HepG2 (cell line): ENCODE data around the gene ASCL3. TPM values are rescaled to one million over a fixed set of nuclear protein-coding genes. Genes with fewer than 3 reads are reported as not detected.

Experiments used
- ATAC-seq: fragments of 200-7000 bp; cut with Tn5 transposase; 3 replicates; pipeline ENCODE4 v1.9.1; 2020; ENCODE audit warnings: mild to moderate bottlenecking, moderate library complexity
- BruUV-seq: library from RNA; stranded (reverse); fragments of 400-500 nt; replicated peaks from 2 replicates; lab custom pipeline; 2021; lab: Mats Ljungman, UMichigan
- CTCF ChIA-PET: fragments of 300-600 bp; formaldehyde crosslinking; extraction: SDS; loops from one replicate; lab custom pipeline; 2021; ENCODE audit warnings: low total read pairs, inconsistent platforms, low intra/inter-chr PET ratio; lab: Yijun Ruan, JAX
- POLR2A ChIA-PET: fragments of 350-600 bp; sonication (Branson Sonifier 250); formaldehyde crosslinking; loops from one replicate; lab custom pipeline; 2020; ENCODE audit warnings: antibody characterized with exemption, inconsistent platforms; lab: Yijun Ruan, JAX
- DNase-seq: peaks from one replicate; pipeline ENCODE4 v3.0.0-alpha.2; 2015; ENCODE audit warnings: low spot score
- FAIRE-seq: peaks from 3 replicates; lab custom pipeline; 2011; peaks lifted over from hg19 to GRCh38; lab: Jason Lieb, UNC
- H2AFZ ChIP-seq: one replicate; pipeline ENCODE4 v1.6.1; 2011; ENCODE audit warnings: low read length, inconsistent platforms
- H3K27ac ChIP-seq: fragments of 300-600 bp; 3 replicates; pipeline ENCODE4 v1.8.0; 2011; ENCODE audit warnings: mixed run types, mild to moderate bottlenecking, mixed read lengths, low read length, inconsistent platforms; ENCODE audit not compliant: insufficient read depth; ENCODE audit errors: extremely low read length
- H3K27me3 ChIP-seq, 2 experiments: fragments of 200-600 bp in 1 of 2; 2 replicates in 1 of 2; 3 replicates in 1 of 2; pipeline versions ENCODE4 v1.6.0 to v1.8.0; 2011; ENCODE audit warnings: low read length in 2 of 2, mild to moderate bottlenecking in 2 of 2, moderate library complexity in 2 of 2, inconsistent platforms in 1 of 2; ENCODE audit not compliant: insufficient read depth in 2 of 2, control insufficient read depth in 1 of 2
- H3K36me3 ChIP-seq, 2 experiments: fragments of 200-600 bp in 1 of 2; replicated peaks in 1 of 2; 2 replicates in 1 of 2; 3 replicates in 1 of 2; pipeline versions ENCODE4 v1.5.1 to v1.8.0; 2011; ENCODE audit warnings: low read length in 2 of 2, inconsistent platforms in 1 of 2; ENCODE audit not compliant: insufficient read depth in 2 of 2, control insufficient read depth in 1 of 2
- H3K4me1 ChIP-seq: 2 replicates; pipeline ENCODE4 v1.5.1; 2012; ENCODE audit warnings: low read length, inconsistent platforms; ENCODE audit not compliant: insufficient read depth
- H3K4me2 ChIP-seq: 2 replicates; pipeline ENCODE4 v1.6.0; 2011; ENCODE audit warnings: low read depth, low read length, inconsistent platforms
- H3K4me3 ChIP-seq, 3 experiments: fragments of 200-600 bp in 1 of 3; sonication (generic), shearing (Covaris generic) in 1 of 3; replicated peaks in 1 of 3; 2 replicates each; pipeline ENCODE4 v1.5.1; 2011 to 2016; ENCODE audit warnings: low read length in 3 of 3, inconsistent platforms in 2 of 3, low read depth in 2 of 3, mild to moderate bottlenecking in 2 of 3, control low read depth in 1 of 3, mixed read lengths in 1 of 3; ENCODE audit not compliant: insufficient read depth in 1 of 3
- H3K79me2 ChIP-seq: one replicate; pipeline ENCODE4 v1.6.1; 2011; ENCODE audit warnings: low read length, inconsistent platforms; ENCODE audit not compliant: insufficient read depth
- H3K9ac ChIP-seq: 2 replicates; pipeline ENCODE4 v1.6.0; 2011; ENCODE audit warnings: mild to moderate bottlenecking, low read depth, low read length, inconsistent platforms; ENCODE audit not compliant: insufficient read depth
- H3K9me3 ChIP-seq: 2 replicates; pipeline ENCODE4 v1.5.1; 2012; ENCODE audit warnings: mild to moderate bottlenecking, low read length
- H4K20me1 ChIP-seq: 2 replicates; pipeline ENCODE4 v1.6.0; 2011; ENCODE audit warnings: inconsistent platforms, mild to moderate bottlenecking, low read length, moderate library complexity; ENCODE audit not compliant: insufficient read depth
- ATRX ChIP-seq: sonication (generic); formaldehyde crosslinking; IDR thresholded peaks from 2 replicates; pipeline ENCODE4 v1.4.0; 2020; ENCODE audit warnings: missing genetic modification reagents, borderline replicate concordance
- BCL6 ChIP-seq: IDR thresholded peaks from 2 replicates; pipeline ENCODE4 v1.6.1; 2016; ENCODE audit warnings: missing genetic modification reagents, missing compliant biosample characterization
- CBX1 ChIP-seq: IDR thresholded peaks from one replicate; pipeline ENCODE4 v1.6.1; 2016; ENCODE audit warnings: antibody characterized with exemption, low read depth
- MIER2 ChIP-seq: IDR thresholded peaks from 2 replicates; pipeline ENCODE4 v1.6.1; 2016; ENCODE audit warnings: missing biosample characterization, missing genetic modification reagents
- NAIF1 ChIP-seq: sonication (generic); formaldehyde crosslinking; IDR thresholded peaks from 2 replicates; pipeline ENCODE4 v1.5.0; 2020; ENCODE audit warnings: mild to moderate bottlenecking, missing genetic modification reagents, borderline replicate concordance
- WGBS: methylation state at CpG from one replicate; pipeline ENCODE4 v1.1.6; 2017; ENCODE audit warnings: low lambda C conversion rate; 5-methylcytosine and 5-hydroxymethylcytosine counted together
- in situ Hi-C: cut with HindIII; loops from 2 replicates; pipeline ENCODE4 v1.10.0; 2017; ENCODE audit warnings: low pct_unique_long_range_greater_than_20kb; ENCODE audit not compliant: extremely low pct_ligation_motif_present
- intact Hi-C: fragments of 100-400 bp; cut with micrococcal nuclease; formaldehyde crosslinking; loops from one replicate; pipeline ENCODE4 v1.10.0; 2022; ENCODE audit not compliant: unreplicated experiment
- polyA plus RNA-seq, 8 experiments: library from polyadenylated mRNA; depleted of rRNA in 3 of 8; stranded (reverse) in 7 of 8; unstranded in 1 of 8; fragments of >200 nt; fragmentation: Illumina TruSeq in 4 of 8; extraction: Trizol in 4 of 8; gene quantifications; 2 replicates each; pipeline versions ENCODE4 v1.2.1 to v1.2.3, GENCODE V29; 2011 to 2016; ENCODE audit warnings: low read depth in 4 of 8, missing spikeins in 1 of 8, mixed read lengths in 1 of 8; ENCODE audit not compliant: insufficient read depth in 1 of 8
- total RNA-seq, 5 experiments: library from RNA; depleted of rRNA; stranded (reverse); fragments of >200 nt; fragmentation: Illumina TruSeq; extraction: Trizol; gene quantifications; 2 replicates each; pipeline ENCODE4 v1.2.3, GENCODE V29; 2016; ENCODE audit warnings: low read depth in 1 of 5
- TF ChIP-seq, protein P1 (sequence below): IDR thresholded peaks from 2 replicates; pipeline ENCODE4 v1.6.1; 2016
- TF ChIP-seq, protein P2 (sequence below): sonication (generic); formaldehyde crosslinking; IDR thresholded peaks from 2 replicates; pipeline ENCODE4 v1.8.0; 2022; ENCODE audit warnings: mild to moderate bottlenecking, missing genetic modification reagents, borderline replicate concordance
- TF ChIP-seq, protein P3 (sequence below): sonication (generic); formaldehyde crosslinking; IDR thresholded peaks from 2 replicates; pipeline ENCODE4 v1.8.0; 2022; ENCODE audit warnings: missing genetic modification reagents, mild to moderate bottlenecking, inconsistent platforms, borderline replicate concordance

The ASCL3 gene
- total and polyA plus RNA-seq, 2 of the 13 experiments (the other 11 are each of a cell fraction or from before 2014, with no cell fraction given) = not detected

DNA sequence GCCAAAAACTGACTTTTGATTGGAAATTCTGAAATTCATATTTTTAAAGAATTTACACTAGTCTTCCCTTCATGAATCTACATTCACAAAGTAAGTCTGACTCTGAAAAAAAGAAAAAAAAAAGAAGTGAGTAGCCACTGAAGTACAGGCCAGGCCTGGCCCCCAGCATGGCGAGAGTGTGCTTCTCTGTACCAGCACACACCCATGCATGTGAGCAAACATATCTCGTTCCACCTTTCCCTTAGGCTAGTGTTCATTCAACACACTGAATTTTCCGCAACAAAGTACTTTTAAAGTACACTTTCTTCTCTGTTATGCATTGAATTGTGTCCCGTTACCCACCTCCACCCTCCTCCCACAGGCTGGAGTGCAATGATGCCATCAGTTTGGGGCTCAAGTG lies 14.6 kb downstream of the ASCL3 start (continued):
- TF ChIP-seq, protein P1, sequence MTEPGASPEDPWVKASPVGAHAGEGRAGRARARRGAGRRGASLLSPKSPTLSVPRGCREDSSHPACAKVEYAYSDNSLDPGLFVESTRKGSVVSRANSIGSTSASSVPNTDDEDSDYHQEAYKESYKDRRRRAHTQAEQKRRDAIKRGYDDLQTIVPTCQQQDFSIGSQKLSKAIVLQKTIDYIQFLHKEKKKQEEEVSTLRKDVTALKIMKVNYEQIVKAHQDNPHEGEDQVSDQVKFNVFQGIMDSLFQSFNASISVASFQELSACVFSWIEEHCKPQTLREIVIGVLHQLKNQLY (CRISPR knock-in tag) = no peak
- TF ChIP-seq ATRX (no peak), NAIF1 (CRISPR knock-in tag) (no peak), BCL6 (CRISPR knock-in tag) (no peak)

DNA sequence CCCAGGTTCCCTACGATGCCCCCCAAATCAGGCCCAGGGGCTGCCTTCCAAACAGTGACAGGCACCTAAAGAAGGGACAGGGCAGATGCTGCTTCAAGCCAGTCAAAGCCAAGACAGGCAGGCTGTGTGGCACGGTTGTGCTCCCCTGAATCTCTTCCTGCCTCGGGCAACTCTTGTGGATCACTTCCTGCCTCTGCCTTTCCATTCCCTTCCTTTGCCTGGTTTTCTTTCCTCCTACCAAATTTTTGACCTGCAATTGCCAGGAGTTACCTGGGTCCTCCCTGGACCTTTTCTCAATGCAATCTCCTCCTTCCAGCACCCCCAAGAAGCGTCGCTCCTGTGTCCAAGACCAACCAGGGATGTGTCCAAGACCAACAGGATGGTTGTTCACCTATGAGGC lies 15.6 kb downstream of the ASCL3 start:
- BruUV-seq = no TSS peak
- 100% methylated on average over 5 of the region's 5 CpGs for WGBS
- H3K79me2 ChIP-seq = no peaks in the 10 kb centered on the region
- TF ChIP-seq, protein P2, sequence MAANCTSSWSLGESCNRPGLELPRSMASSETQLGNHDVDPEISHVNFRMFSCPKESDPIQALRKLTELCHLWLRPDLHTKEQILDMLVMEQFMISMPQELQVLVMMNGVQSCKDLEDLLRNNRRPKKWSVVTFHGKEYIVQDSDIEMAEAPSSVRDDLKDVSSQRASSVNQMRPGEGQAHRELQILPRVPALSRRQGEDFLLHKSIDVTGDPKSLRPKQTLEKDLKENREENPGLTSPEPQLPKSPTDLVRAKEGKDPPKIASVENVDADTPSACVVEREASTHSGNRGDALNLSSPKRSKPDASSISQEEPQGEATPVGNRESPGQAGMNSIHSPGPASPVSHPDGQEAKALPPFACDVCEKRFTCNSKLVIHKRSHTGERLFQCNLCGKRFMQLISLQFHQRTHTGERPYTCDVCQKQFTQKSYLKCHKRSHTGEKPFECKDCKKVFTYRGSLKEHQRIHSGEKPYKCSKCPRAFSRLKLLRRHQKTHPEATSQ (CRISPR knock-in tag) = no peak
- TF ChIP-seq, protein P3, sequence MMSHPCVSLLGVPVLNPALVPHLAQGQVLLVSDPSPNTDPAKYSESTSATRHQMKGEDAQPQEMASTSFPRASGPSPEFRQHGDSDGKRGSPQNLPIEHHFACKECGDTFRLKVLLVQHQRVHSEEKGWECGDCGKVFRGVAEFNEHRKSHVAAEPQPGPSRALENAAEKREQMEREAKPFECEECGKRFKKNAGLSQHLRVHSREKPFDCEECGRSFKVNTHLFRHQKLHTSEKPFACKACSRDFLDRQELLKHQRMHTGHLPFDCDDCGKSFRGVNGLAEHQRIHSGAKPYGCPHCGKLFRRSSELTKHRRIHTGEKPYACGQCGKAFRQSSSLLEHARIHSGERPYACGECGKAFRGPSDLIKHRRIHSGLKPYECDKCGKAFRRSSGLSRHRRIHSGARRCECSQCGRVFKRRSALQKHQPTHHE (CRISPR knock-in tag) = no peak
- no peak for TF ChIP-seq MIER2 (CRISPR knock-in tag)
- TF ChIP-seq CBX1 = no peak
- DNase-seq = no peak
- intact Hi-C loops = no loop called here
- no peaks in the 10 kb centered on the region for H3K27me3 ChIP-seq
- no peak overlapping the region for H3K9ac ChIP-seq
- POLR2A ChIA-PET = no interaction called here
- H3K4me3 ChIP-seq = no peak overlapping the region
- H2AFZ ChIP-seq = no peak overlapping the region
- H3K4me2 ChIP-seq = no peak overlapping the region
- in situ Hi-C loops = no loop called here
- H3K36me3 ChIP-seq = peaks cover 0 to 2% of the 10 kb centered on the region in 2 experiments; a peak in 2 of 5 replicates
- no peak for FAIRE-seq
- H3K27ac ChIP-seq = no peak overlapping the region
- no peaks in the 10 kb centered on the region for H4K20me1 ChIP-seq
- CTCF ChIA-PET = no interaction called here
- H3K9me3 ChIP-seq = no peaks in the 10 kb centered on the region
- H3K4me1 ChIP-seq = peaks cover 7% of the 10 kb centered on the region; the same call in 1 of the 2 replicates
- no peak for ATAC-seq
